PC-3 (cell line): ENCODE results near the gene SCNN1B.

Source experiments
- CTCF ChIP-seq: fragments of 300-600 bp; sonication (generic); conservative IDR thresholded peaks from 2 replicates; pipeline ENCODE4 v1.5.1; 2017; ENCODE audit warnings: antibody characterized with exemption, low read depth, mild to moderate bottlenecking, low read length
- EZH2 ChIP-seq: fragments of 300-600 bp; sonication (generic); IDR thresholded peaks from one replicate; pipeline ENCODE4 v1.6.1; 2017; ENCODE audit warnings: antibody characterized with exemption, mild to moderate bottlenecking, low read length; ENCODE audit not compliant: unreplicated experiment

- no peak for TF ChIP-seq CTCF
- no peak for TF ChIP-seq EZH2
Observed at GRCh38 chr16:23384878-23385277, 82.8 kb downstream of the SCNN1B start.
